ENCODE measurements around the gene OR2T10. TPM values are rescaled to one million over a fixed set of nuclear protein-coding genes. Genes with fewer than 3 reads are reported as not detected.

The OR2T10 gene
- total RNA-seq, 1 donor = not detected

- H3K4me1 ChIP-seq (ENCODE audit: insufficient read depth, low read length) = no peaks in the 10 kb centered on the region
- H3K79me2 ChIP-seq (ENCODE audit: insufficient read depth, low read length) = no peaks in the 10 kb centered on the region
- H3K4me3 ChIP-seq (ENCODE audit: insufficient read depth, low read length) = no peak overlapping the region
- H2AFZ ChIP-seq (ENCODE audit: low read length) = no peak overlapping the region
- H3K9me3 ChIP-seq (ENCODE audit: low read depth, low read length) = no peaks in the 10 kb centered on the region
- H3K27me3 ChIP-seq (ENCODE audit: insufficient read depth, low read length) = no peaks in the 10 kb centered on the region
- no peak overlapping the region for H3K27ac ChIP-seq (ENCODE audit: low read depth, low read length)
- H3K36me3 ChIP-seq (ENCODE audit: insufficient read depth, low read length) = no peaks in the 10 kb centered on the region
- no peak overlapping the region for H3K4me2 ChIP-seq (ENCODE audit: insufficient read depth, low read length)
- no peaks in the 10 kb centered on the region for H4K20me1 ChIP-seq (ENCODE audit: insufficient read depth, low read length)
- DNase-seq (ENCODE audit: insufficient read length, low spot score, missing footprints) = peak; percentile 51
- TF ChIP-seq CTCF (IDR thresholded peaks at IDR 0.05; ENCODE audit: extremely low read depth, low read depth, low read length) = peak; percentile 66
Measured at GRCh38 chr1:248618878-248619277, 21.4 kb upstream of the OR2T10 start.

DNA sequence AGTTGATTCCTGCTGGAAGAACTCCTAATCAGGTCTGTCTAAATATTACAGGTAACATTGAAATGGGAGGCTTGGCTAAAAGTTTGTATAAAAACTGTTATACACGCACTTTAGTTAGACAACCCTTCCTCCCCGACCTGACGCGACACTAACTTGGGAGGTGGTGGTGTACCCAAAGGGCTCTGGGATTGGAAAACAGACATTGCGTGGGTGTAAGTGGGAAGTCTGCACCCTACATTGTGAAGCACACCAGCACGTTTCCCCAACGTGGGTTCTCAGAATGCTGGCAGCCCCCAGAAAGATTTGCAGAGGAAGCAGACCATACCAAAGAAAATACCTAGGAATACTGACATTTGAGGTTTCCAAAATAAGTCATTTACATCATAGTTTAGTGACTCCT, 20.6 kb upstream of the OR2T10 start:
- Histone ChIP-seq H3K27me3 (ENCODE audit: insufficient read depth, low read length) (no peaks in the 10 kb centered on the region), H3K9me3 (ENCODE audit: low read depth, low read length) (no peaks in the 10 kb centered on the region), H3K27ac (ENCODE audit: low read depth, low read length) (no peak overlapping the region), H3K4me2 (ENCODE audit: insufficient read depth, low read length) (no peak overlapping the region), H2AFZ (ENCODE audit: low read length) (no peak overlapping the region), H4K20me1 (ENCODE audit: insufficient read depth, low read length) (no peaks in the 10 kb centered on the region), H3K36me3 (ENCODE audit: insufficient read depth, low read length) (no peaks in the 10 kb centered on the region), H3K4me1 (ENCODE audit: insufficient read depth, low read length) (no peaks in the 10 kb centered on the region), H3K79me2 (ENCODE audit: insufficient read depth, low read length) (no peaks in the 10 kb centered on the region), H3K4me3 (ENCODE audit: insufficient read depth, low read length) (no peak overlapping the region)
- no peak for DNase-seq (ENCODE audit: insufficient read length, low spot score, missing footprints)
- TF ChIP-seq CTCF (IDR thresholded peaks at IDR 0.05; ENCODE audit: extremely low read depth, low read depth, low read length) = no peak

DNA sequence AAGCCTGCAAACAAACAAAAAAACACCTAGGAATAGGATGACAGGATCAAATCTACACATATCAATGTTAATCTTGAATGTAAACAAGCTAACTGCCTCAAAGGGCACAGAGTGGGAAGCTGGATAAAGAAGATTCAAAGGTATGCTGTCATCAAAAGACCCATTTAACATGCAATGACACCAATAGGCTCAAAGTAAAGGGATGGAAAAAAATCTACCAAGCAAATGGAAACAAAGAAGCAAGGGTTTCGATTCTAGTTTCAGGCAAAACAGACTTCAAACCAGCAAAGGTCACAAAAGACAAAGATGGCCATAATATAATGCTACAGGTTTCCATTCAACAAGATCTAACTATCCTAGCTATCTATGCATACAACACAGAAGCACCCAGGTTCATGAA, 16.2 kb upstream of the OR2T10 start:
- H3K4me1 ChIP-seq (ENCODE audit: insufficient read depth, low read length) = no peaks in the 10 kb centered on the region
- H3K27ac ChIP-seq (ENCODE audit: low read depth, low read length) = no peak overlapping the region
- H3K27me3 ChIP-seq (ENCODE audit: insufficient read depth, low read length) = no peaks in the 10 kb centered on the region
- no peaks in the 10 kb centered on the region for H4K20me1 ChIP-seq (ENCODE audit: insufficient read depth, low read length)
- no peak for DNase-seq (ENCODE audit: insufficient read length, low spot score, missing footprints)
- no peaks in the 10 kb centered on the region for H3K9me3 ChIP-seq (ENCODE audit: low read depth, low read length)
- no peak overlapping the region for H3K4me3 ChIP-seq (ENCODE audit: insufficient read depth, low read length)
- no peaks in the 10 kb centered on the region for H3K36me3 ChIP-seq (ENCODE audit: insufficient read depth, low read length)
- no peak for TF ChIP-seq CTCF (IDR thresholded peaks at IDR 0.05; ENCODE audit: extremely low read depth, low read depth, low read length)
- no peaks in the 10 kb centered on the region for H3K79me2 ChIP-seq (ENCODE audit: insufficient read depth, low read length)
- H2AFZ ChIP-seq (ENCODE audit: low read length) = no peak overlapping the region
- no peak overlapping the region for H3K4me2 ChIP-seq (ENCODE audit: insufficient read depth, low read length)

DNA sequence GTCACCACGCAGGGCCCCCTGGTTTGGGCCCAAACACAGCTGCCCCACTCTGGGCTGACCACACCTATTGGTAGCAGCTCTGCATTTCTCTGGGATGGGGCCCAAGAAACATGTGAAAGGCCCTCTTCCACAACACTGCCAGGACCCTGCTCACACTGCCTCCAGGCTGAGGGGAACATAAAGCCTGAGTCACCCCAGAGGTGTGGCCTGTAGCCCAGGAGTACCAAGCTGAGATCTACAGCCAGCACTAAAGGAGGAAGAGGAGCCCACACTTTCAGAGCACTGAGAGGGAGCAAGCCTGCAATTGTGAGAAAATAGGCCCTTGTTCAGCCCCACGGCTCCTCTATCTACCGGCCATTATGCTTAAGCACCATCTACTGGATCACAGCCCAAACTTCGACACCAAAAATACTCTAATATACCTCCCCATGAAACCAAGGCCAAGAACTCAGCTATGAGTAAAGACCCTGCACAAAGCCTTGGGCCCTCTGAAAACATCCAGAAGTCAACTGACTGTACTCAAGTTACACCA, 14.4 kb upstream of the OR2T10 start:
- no peak for DNase-seq (ENCODE audit: insufficient read length, low spot score, missing footprints)
- H3K36me3 ChIP-seq (ENCODE audit: insufficient read depth, low read length) = no peaks in the 10 kb centered on the region
- no peak for TF ChIP-seq CTCF (IDR thresholded peaks at IDR 0.05; ENCODE audit: extremely low read depth, low read depth, low read length)
- H3K79me2 ChIP-seq (ENCODE audit: insufficient read depth, low read length) = no peaks in the 10 kb centered on the region
- no peak overlapping the region for H2AFZ ChIP-seq (ENCODE audit: low read length)
- H3K4me1 ChIP-seq (ENCODE audit: insufficient read depth, low read length) = no peaks in the 10 kb centered on the region
- no peak overlapping the region for H3K4me2 ChIP-seq (ENCODE audit: insufficient read depth, low read length)
- no peak overlapping the region for H3K4me3 ChIP-seq (ENCODE audit: insufficient read depth, low read length)
- H3K9me3 ChIP-seq (ENCODE audit: low read depth, low read length) = no peaks in the 10 kb centered on the region
- no peaks in the 10 kb centered on the region for H3K27me3 ChIP-seq (ENCODE audit: insufficient read depth, low read length)
- H3K27ac ChIP-seq (ENCODE audit: low read depth, low read length) = no peak overlapping the region
- H4K20me1 ChIP-seq (ENCODE audit: insufficient read depth, low read length) = no peaks in the 10 kb centered on the region

Data from osteoblast (primary cell).